RWPE2 (cell line): Measurements from ENCODE around the gene NCAM2.

Experiments used
- ATAC-seq: fragments of 200-7000 bp; cut with Tn5 transposase; 3 replicates; pipeline ENCODE4 v1.9.1; 2021; ENCODE audit warnings: low read depth
- DNase-seq: peaks from one replicate; pipeline ENCODE4 v3.0.0-alpha.2; 2020; ENCODE audit warnings: low spot score
- H3K27ac ChIP-seq: fragments of 450-650 bp; 2 replicates; pipeline ENCODE4 v1.5.1; 2017; ENCODE audit warnings: mild to moderate bottlenecking; ENCODE audit not compliant: poor library complexity, severe bottlenecking
- H3K27me3 ChIP-seq: fragments of 250-450 bp; sonication (Bioruptor Pico); 2 replicates; pipeline ENCODE4 v1.5.1; 2021; ENCODE audit warnings: mild to moderate bottlenecking, moderate library complexity; ENCODE audit not compliant: insufficient read depth, poor library complexity, severe bottlenecking
- H3K36me3 ChIP-seq: fragments of 250-450 bp; sonication (Bioruptor Pico); 2 replicates; pipeline ENCODE4 v1.5.1; 2020; ENCODE audit warnings: low read depth, mild to moderate bottlenecking, moderate library complexity
- H3K4me1 ChIP-seq: fragments of 250-450 bp; sonication (Bioruptor Pico); 2 replicates; pipeline ENCODE4 v1.5.1; 2021; ENCODE audit warnings: mild to moderate bottlenecking, moderate library complexity; ENCODE audit not compliant: insufficient read depth, poor library complexity, severe bottlenecking
- H3K4me3 ChIP-seq: fragments of 250-450 bp; sonication (Bioruptor Pico); 2 replicates; pipeline ENCODE4 v1.5.1; 2021; ENCODE audit warnings: mild to moderate bottlenecking, moderate library complexity; ENCODE audit not compliant: severe bottlenecking
- H3K9me3 ChIP-seq: fragments of 250-450 bp; sonication (Bioruptor Pico); 2 replicates; pipeline ENCODE4 v1.5.1; 2021; ENCODE audit warnings: mild to moderate bottlenecking, moderate library complexity; ENCODE audit not compliant: severe bottlenecking
- CTCF ChIP-seq: fragments of 450-650 bp; IDR thresholded peaks from one replicate; pipeline ENCODE4 v1.5.1; 2017; ENCODE audit warnings: mild to moderate bottlenecking, moderate library complexity; ENCODE audit not compliant: poor library complexity, severe bottlenecking

Gene NCAM2

DNA sequence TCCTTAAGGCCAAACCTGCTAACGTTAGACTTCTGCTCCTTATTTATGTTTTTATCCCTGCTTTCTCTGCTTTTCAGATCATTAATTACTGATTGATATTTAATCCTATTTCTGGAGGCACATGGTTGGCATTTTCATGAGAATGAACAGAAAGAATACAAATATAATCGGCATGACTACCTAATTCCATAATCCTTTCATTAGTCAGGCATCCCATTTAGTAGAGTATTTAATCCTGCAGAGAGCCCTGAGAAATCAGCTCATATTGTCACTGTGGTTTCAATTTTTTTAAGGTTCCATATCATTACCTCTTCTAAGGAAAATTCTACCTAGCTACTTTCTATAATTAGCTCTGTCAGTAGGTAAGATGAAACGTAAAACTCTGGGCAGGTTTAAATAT lies 238.8 kb downstream of the NCAM2 start:
- TF ChIP-seq CTCF: no peak
- no peaks in the 10 kb centered on the region for H3K27me3 ChIP-seq
- H3K4me1 ChIP-seq: no peaks in the 10 kb centered on the region
- no peaks in the 10 kb centered on the region for H3K36me3 ChIP-seq
- H3K27ac ChIP-seq: no peak overlapping the region
- H3K4me3 ChIP-seq: no peak overlapping the region
- DNase-seq (no peak), ATAC-seq (no peak)
- H3K9me3 ChIP-seq: no peaks in the 10 kb centered on the region

- Histone ChIP-seq H3K9me3 (no peaks in the 10 kb centered on the region), H3K27me3 (peaks cover 4% of the 10 kb centered on the region), H3K27ac (no peak overlapping the region), H3K4me1 (no peaks in the 10 kb centered on the region), H3K4me3 (no peak overlapping the region), H3K36me3 (no peaks in the 10 kb centered on the region)
- TF ChIP-seq CTCF: no peak
- ATAC-seq: no peak
- no peak for DNase-seq
These were observed 240.6 kb downstream of the NCAM2 start for GRCh38 chr21:21238629-21239400.

DNA sequence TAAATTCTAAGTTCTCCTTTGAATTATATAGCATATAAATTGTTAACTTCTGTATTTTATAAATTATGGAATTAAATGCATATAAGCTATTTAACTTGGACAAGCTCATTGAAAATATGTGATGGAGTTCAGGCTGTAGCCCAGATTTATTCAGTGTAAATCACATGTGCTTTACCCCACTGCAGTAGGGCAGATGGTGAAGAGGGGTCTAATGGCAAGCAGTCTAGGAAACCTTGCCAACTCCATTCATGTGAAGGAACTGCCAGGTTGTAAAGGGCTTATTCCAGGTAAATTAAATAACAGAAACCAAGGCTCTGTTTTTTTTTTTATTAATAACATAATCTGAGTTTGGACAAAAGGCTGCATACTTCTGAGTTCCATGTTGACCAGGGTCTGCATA lies 243.2 kb downstream of the NCAM2 start:
- ATAC-seq (no peak), DNase-seq (no peak)
- Histone ChIP-seq H3K9me3 (no peaks in the 10 kb centered on the region), H3K27ac (no peak overlapping the region), H3K36me3 (no peaks in the 10 kb centered on the region), H3K4me3 (no peak overlapping the region), H3K27me3 (peaks cover 7% of the 10 kb centered on the region), H3K4me1 (no peaks in the 10 kb centered on the region)
- TF ChIP-seq CTCF: no peak

DNA sequence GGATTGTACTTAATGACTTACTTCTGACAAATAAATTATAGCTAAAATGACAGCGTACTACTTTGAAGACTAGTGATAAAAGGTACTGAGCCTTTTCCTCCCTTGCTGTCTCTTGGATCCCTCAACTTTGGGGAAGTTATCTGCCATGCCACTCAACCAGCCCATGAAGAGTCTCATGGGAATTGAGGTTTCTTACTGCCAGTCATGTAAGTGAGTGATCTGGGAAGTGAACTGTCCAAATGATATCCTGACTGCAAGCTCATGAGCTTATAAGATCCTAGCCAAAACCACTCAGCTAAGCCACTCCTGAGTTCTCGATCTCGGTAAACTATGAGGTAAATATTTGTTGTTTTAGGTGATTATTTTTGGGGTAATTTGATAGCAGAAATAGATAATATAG lies 247.8 kb downstream of the NCAM2 start:
- no peak overlapping the region for H3K4me3 ChIP-seq
- no peaks in the 10 kb centered on the region for H3K9me3 ChIP-seq
- no peak for TF ChIP-seq CTCF
- DNase-seq: no peak
- peaks cover 11% of the 10 kb centered on the region for H3K27me3 ChIP-seq
- no peak for ATAC-seq
- H3K36me3 ChIP-seq: no peaks in the 10 kb centered on the region
- no peaks in the 10 kb centered on the region for H3K4me1 ChIP-seq
- no peak overlapping the region for H3K27ac ChIP-seq

- no peaks in the 10 kb centered on the region for H3K9me3 ChIP-seq
- 0 out of 3 replicates have a peak, but pooled peaks have one; percentile 33 for ATAC-seq
- no peaks in the 10 kb centered on the region for H3K4me1 ChIP-seq
- no peak for TF ChIP-seq CTCF
- no peak overlapping the region for H3K4me3 ChIP-seq
- H3K36me3 ChIP-seq: no peaks in the 10 kb centered on the region
- H3K27ac ChIP-seq: no peak overlapping the region
- no peak for DNase-seq
- H3K27me3 ChIP-seq: peaks cover 13% of the 10 kb centered on the region
These were observed 249.2 kb downstream of the NCAM2 start for GRCh38 chr21:21247424-21247823.
